ENCODE measurements around the gene IL17RE.

- TF ChIP-seq CTCF (IDR thresholded peaks at IDR 0.05), result no peak
- TF ChIP-seq POLR2A (IDR thresholded peaks at IDR 0.05), result no peak
Measured at GRCh38 chr3:9891072-9891622, 11.5 kb upstream of the IL17RE start.
